Epithelial cell of proximal tubule (primary cell): ENCODE results near the gene ALDH4A1. TPM values are rescaled to one million over a fixed set of nuclear protein-coding genes. Genes with fewer than 3 reads are reported as not detected.

Experiments used
- DNase-seq: peaks from one replicate; pipeline ENCODE4 v3.0.0-alpha.2; 2011; ENCODE audit warnings: low read depth
- H3K4me3 ChIP-seq: 2 replicates; pipeline ENCODE4 v1.5.1; 2011; ENCODE audit warnings: low read depth, mild to moderate bottlenecking, low read length
- total RNA-seq: library from RNA; depleted of rRNA; stranded (reverse); fragments of >200 nt; gene quantifications from 2 replicates; pipeline ENCODE4 v1.2.3, GENCODE V29; 2015
- TF ChIP-seq, protein P1 (sequence below): conservative IDR thresholded peaks from 2 replicates; pipeline ENCODE4 v1.5.1; 2012; ENCODE audit warnings: low read depth, mild to moderate bottlenecking, low read length

The ALDH4A1 gene
- total RNA-seq, 1 donor from 2014 or later, result 15.2 TPM

DNA sequence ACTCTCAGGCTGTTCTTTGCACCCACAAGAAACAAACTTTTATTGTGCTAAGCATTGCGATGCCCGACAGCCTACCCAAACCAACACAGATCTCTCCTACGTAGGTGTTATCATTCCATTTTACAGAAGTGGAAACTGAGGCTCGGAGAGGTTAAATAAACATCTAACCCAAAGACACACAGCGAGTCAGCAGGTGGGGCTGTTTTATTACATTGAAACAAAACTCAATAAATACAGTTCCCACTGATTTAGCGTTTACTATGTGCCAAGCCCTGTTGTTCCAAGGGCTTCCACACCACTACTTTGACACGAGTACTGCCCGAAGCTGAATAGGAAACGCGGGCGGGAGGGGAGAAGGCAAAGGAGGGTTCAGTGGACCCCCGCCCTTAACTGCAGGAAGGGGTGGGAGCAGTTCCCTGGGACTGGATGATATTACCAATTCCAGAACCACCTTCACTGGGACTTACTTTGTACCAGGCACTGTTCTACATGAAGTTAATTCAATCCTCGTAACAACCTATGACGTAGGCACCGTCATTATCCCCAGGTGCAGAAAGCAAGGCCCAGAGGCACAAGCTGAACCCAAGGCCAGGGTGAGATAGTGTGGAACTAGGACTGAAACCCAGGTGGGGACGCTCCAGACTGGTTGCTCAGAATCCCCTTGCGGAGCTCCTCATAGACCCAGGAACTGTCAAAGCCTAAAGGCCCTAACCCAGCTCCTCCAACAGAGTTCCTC, 19.3 kb upstream of the ALDH4A1 start:
- TF ChIP-seq, protein P1, sequence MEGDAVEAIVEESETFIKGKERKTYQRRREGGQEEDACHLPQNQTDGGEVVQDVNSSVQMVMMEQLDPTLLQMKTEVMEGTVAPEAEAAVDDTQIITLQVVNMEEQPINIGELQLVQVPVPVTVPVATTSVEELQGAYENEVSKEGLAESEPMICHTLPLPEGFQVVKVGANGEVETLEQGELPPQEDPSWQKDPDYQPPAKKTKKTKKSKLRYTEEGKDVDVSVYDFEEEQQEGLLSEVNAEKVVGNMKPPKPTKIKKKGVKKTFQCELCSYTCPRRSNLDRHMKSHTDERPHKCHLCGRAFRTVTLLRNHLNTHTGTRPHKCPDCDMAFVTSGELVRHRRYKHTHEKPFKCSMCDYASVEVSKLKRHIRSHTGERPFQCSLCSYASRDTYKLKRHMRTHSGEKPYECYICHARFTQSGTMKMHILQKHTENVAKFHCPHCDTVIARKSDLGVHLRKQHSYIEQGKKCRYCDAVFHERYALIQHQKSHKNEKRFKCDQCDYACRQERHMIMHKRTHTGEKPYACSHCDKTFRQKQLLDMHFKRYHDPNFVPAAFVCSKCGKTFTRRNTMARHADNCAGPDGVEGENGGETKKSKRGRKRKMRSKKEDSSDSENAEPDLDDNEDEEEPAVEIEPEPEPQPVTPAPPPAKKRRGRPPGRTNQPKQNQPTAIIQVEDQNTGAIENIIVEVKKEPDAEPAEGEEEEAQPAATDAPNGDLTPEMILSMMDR, result peak; percentile 16
- no peak for DNase-seq
- no peak overlapping the region for H3K4me3 ChIP-seq

DNA sequence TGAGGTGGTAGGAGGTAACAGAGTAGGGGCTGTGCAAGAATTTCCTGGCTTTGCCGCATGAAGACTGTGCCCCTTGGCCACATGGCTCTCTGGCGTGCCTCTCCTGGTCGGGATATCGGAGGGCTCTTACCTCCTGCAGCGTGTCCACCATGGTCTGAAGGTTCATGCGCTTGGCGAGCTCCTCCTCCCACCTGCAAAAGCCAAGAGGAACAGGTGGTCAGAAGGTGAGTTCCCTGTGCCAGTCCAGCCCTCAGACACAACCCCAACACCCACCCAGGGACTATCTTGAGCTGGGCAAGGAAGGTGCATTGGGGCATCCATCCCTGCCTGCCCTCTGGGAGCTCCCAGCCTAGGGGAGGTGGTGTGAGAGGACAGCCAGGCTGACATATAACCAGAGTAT, 18.6 kb upstream of the ALDH4A1 start:
- no peak overlapping the region for H3K4me3 ChIP-seq
- DNase-seq, result no peak
- TF ChIP-seq, protein P1, result no peak

GRCh38 chr1:18919956-18920355, 17.6 kb upstream of the ALDH4A1 start:
- DNase-seq, result no peak
- TF ChIP-seq, protein P1, result no peak
- H3K4me3 ChIP-seq, result no peak overlapping the region

GRCh38 chr1:18919197-18919905, 17.0 kb upstream of the ALDH4A1 start:
- no peak overlapping the region for H3K4me3 ChIP-seq
- no peak for DNase-seq
- TF ChIP-seq, protein P1, result no peak

- no peak for DNase-seq
- H3K4me3 ChIP-seq, result no peak overlapping the region
- TF ChIP-seq, protein P1, result no peak
Measured at GRCh38 chr1:18918417-18918816, 16.1 kb upstream of the ALDH4A1 start.

GRCh38 chr1:18917071-18917799, 14.9 kb upstream of the ALDH4A1 start:
- no peak overlapping the region for H3K4me3 ChIP-seq
- DNase-seq, result no peak
- TF ChIP-seq, protein P1, result no peak
